GM21423 (cell line): ENCODE data around the gene SIX4.

ENCODE experiments used
- ATAC-seq: cut with Tn5 transposase; IDR thresholded peaks from one replicate; pipeline ENCODE4 v1.9.1; 2021; ENCODE audit warnings: mild to moderate bottlenecking, moderate library complexity; ENCODE audit not compliant: unreplicated experiment

The SIX4 gene

DNA sequence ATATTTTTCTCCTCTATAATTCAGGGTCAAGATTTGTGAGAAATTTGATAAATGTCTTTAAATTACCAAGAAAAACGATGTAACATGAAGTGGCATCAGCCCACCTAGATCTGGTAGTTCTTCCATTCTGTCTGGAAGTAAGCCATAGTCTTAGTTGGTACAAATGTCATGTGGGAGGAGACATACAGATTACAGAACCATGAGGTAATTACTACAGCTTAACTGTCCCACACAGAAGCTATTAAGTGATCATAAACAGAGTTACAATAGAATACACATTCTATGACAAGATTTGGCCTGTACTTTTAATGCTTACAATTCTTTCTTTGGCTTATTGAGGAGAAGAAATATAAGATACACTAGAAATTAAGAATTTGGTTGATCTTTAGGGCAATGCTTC, 61.2 kb downstream of the SIX4 start:
- ATAC-seq: no peak

DNA sequence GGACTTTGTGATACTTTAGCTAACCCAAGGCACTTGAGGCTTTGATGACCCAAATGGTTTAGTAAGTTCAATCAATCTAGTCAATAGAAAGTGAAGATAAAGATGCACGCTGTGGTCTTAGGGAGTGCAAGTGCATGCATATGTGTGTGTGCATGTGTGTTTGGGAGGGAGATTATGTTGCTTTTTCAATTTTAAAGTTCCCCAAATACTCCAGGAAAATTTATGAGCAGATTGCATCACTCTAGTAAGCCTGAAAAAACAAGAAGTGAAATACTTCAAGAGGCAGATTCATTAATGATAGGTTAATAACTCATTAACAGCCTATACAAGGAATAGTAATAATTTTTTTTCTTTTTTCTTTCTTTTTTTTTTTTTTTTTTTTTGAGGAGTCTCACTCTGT, 62.4 kb downstream of the SIX4 start:
- no peak for ATAC-seq
